Measurements from ENCODE around the gene JMY. TPM values are rescaled to one million over a fixed set of nuclear protein-coding genes. Genes with fewer than 3 reads are reported as not detected.

Gene JMY
- polyA plus RNA-seq, 1 donor (not counting 4 experiments of a cell fraction or from before 2014, with no cell fraction given) = 3.3 TPM

DNA sequence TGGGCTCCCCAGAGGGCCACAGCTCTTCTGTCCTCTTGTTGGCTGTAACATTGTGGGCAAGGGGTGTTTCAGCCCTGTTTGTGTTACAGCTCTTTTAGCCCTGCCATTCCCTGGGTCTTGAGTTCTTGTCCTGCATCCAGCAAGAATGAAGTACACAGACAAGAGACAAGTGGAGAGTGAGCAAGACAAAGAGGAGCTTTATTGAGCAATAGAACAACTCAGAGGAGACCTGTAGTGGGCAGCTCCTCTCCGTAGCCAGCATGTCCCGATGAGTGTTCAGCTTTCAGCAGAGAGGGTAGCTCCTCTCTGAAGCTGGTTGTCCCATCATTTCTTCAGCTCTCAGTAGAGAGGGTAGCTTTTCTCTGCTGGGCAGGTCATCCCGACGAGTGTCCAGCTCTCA, 22.9 kb downstream of the JMY start:
- Histone ChIP-seq H3K79me2 (ENCODE audit: control insufficient read depth, insufficient read depth, low read length) (no peaks in the 10 kb centered on the region), H3K4me2 (ENCODE audit: control insufficient read depth, extremely low read depth, insufficient read depth, low read depth, low read length) (no peak overlapping the region), H2AFZ (ENCODE audit: control insufficient read depth, low read length) (no peak overlapping the region), H3K9me3 (ENCODE audit: control insufficient read depth, low read depth, low read length) (no peaks in the 10 kb centered on the region), H3K27me3 (ENCODE audit: control insufficient read depth, extremely low read depth, insufficient read depth, low read length) (no peaks in the 10 kb centered on the region), H3K9ac (ENCODE audit: control insufficient read depth, extremely low read depth, insufficient read depth, low read length) (no peak overlapping the region), H3K36me3 (ENCODE audit: control insufficient read depth in 2 of 2, extremely low read depth in 1 of 2, insufficient read depth in 2 of 2, low read length in 2 of 2) (peaks cover 0 to 2% of the 10 kb centered on the region in 2 experiments), H3K9me1 (ENCODE audit: control insufficient read depth, extremely low read depth, insufficient read depth, low read length) (no peaks in the 10 kb centered on the region), H3K27ac (ENCODE audit: control insufficient read depth, insufficient read depth, low read length) (no peak overlapping the region), H3K4me3 (ENCODE audit: control insufficient read depth in 2 of 3, extremely low read depth in 1 of 3, insufficient read depth in 2 of 3, low read depth in 1 of 3, low read length in 3 of 3) (no peak overlapping the region), H3K4me1 (ENCODE audit: control insufficient read depth, extremely low read depth, insufficient read depth, low read length) (peaks cover 7% of the 10 kb centered on the region), H4K20me1 (ENCODE audit: control insufficient read depth, extremely low read depth, insufficient read depth, low read length) (no peaks in the 10 kb centered on the region)
- no peak for TF ChIP-seq EZH2 (IDR thresholded peaks at IDR 0.05; ENCODE audit: low read length)
- no peak for TF ChIP-seq CTCF (optimal IDR thresholded peaks at IDR 0.05 in 1 of 3, IDR thresholded peaks at IDR 0.05 in 1 of 3, conservative IDR thresholded peaks at IDR 0.05 in 1 of 3; ENCODE audit: extremely low read depth in 1 of 3, insufficient read depth in 2 of 3, low read length in 3 of 3)
- DNase-seq (ENCODE audit: low read depth, low spot score) (no peak), FAIRE-seq (no peak)
- dilution Hi-C loops (cut with MboI; ENCODE audit: extremely low pct_ligation_motif_present, low sequenced_read_pairs) = no loop called here

- Histone ChIP-seq H3K4me2 (ENCODE audit: control insufficient read depth, extremely low read depth, insufficient read depth, low read depth, low read length) (no peak overlapping the region), H3K4me3 (ENCODE audit: control insufficient read depth in 2 of 3, extremely low read depth in 1 of 3, insufficient read depth in 2 of 3, low read depth in 1 of 3, low read length in 3 of 3) (no peak overlapping the region), H4K20me1 (ENCODE audit: control insufficient read depth, extremely low read depth, insufficient read depth, low read length) (no peaks in the 10 kb centered on the region), H3K9ac (ENCODE audit: control insufficient read depth, extremely low read depth, insufficient read depth, low read length) (no peak overlapping the region), H3K4me1 (ENCODE audit: control insufficient read depth, extremely low read depth, insufficient read depth, low read length) (peaks cover 5% of the 10 kb centered on the region), H3K9me3 (ENCODE audit: control insufficient read depth, low read depth, low read length) (no peaks in the 10 kb centered on the region), H3K9me1 (ENCODE audit: control insufficient read depth, extremely low read depth, insufficient read depth, low read length) (no peaks in the 10 kb centered on the region), H3K27me3 (ENCODE audit: control insufficient read depth, extremely low read depth, insufficient read depth, low read length) (no peaks in the 10 kb centered on the region), H3K36me3 (ENCODE audit: control insufficient read depth in 2 of 2, extremely low read depth in 1 of 2, insufficient read depth in 2 of 2, low read length in 2 of 2) (peaks cover 0 to 2% of the 10 kb centered on the region in 2 experiments), H3K79me2 (ENCODE audit: control insufficient read depth, insufficient read depth, low read length) (no peaks in the 10 kb centered on the region), H2AFZ (ENCODE audit: control insufficient read depth, low read length) (no peak overlapping the region), H3K27ac (ENCODE audit: control insufficient read depth, insufficient read depth, low read length) (no peak overlapping the region)
- no peak for TF ChIP-seq EZH2 (IDR thresholded peaks at IDR 0.05; ENCODE audit: low read length)
- TF ChIP-seq CTCF (optimal IDR thresholded peaks at IDR 0.05 in 1 of 3, IDR thresholded peaks at IDR 0.05 in 1 of 3, conservative IDR thresholded peaks at IDR 0.05 in 1 of 3; ENCODE audit: extremely low read depth in 1 of 3, insufficient read depth in 2 of 3, low read length in 3 of 3) = no peak
- FAIRE-seq = no peak
- DNase-seq (ENCODE audit: low read depth, low spot score) = no peak
- dilution Hi-C loops (cut with MboI; ENCODE audit: extremely low pct_ligation_motif_present, low sequenced_read_pairs) = no loop called here
These were observed 23.5 kb downstream of the JMY start for GRCh38 chr5:79259383-79259782.
